ENCODE measurements around the gene LRRIQ1.

LRRIQ1 gene

DNA sequence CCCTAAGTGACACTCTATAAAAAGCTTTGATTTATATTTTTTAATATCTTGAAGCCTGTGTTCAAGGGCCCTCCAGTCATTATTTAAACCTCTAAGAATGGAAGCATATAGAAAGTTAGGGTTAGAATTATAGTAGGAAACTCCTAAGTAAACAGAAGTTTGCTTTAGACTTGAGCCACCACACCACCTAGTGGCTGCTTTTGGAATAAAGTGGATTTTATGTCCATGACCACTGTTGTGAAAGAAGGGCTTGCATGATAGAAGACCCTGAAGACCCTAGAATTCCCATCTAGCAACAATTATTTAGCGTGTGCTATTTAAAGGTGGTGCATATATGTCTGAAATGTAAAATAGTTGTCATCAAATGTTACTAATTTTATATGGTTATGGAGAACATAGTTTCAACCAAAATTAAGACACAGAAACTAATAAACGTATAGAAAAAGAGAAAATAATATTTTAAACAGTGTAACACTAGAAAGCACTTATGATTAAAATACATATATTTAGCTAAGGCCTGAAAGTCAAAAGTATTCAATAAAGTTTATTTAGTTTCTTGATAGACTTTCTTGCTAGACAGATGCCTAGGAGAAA lies 21.3 kb downstream of the LRRIQ1 start:
- no peak for DNase-seq (ENCODE audit: low read depth in 2 of 2)

GRCh38 chr12:85058339-85058738 lies 22.2 kb downstream of the LRRIQ1 start:
- no peak for DNase-seq (ENCODE audit: low read depth in 2 of 2)

DNA sequence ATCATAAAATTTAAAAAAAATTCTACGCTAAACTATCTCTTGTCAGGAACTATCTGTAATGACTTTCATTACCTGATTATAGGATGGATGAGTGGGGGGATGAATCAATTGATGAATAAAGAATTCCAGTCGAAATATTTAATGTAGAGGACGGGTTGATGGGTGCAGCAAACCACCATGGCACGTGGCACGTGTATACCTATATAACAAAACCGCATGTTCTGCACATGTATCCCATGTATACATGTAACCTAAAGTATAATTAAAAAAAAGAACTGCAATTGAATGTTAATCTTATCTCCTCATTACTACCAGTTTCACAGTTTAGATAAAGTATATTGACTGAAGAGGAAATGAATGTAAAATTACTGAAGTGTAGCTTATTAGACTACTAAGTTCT lies 23.4 kb downstream of the LRRIQ1 start:
- no peak for DNase-seq (ENCODE audit: low read depth in 2 of 2)

GRCh38 chr12:85060916-85061315 lies 24.8 kb downstream of the LRRIQ1 start:
- no peak for DNase-seq (ENCODE audit: low read depth in 2 of 2)

GRCh38 chr12:85065837-85066482 lies 29.8 kb downstream of the LRRIQ1 start:
- DNase-seq (ENCODE audit: low read depth in 2 of 2): no peak

- DNase-seq (ENCODE audit: low read depth in 2 of 2): no peak
Observed at GRCh38 chr12:85072826-85073225, 36.7 kb downstream of the LRRIQ1 start.

- no peak for DNase-seq (ENCODE audit: low read depth in 2 of 2)
Observed at GRCh38 chr12:85076688-85077430, 40.7 kb downstream of the LRRIQ1 start.

GRCh38 chr12:85085066-85085465 lies 48.9 kb downstream of the LRRIQ1 start:
- DNase-seq (ENCODE audit: low read depth in 2 of 2): no peak

GRCh38 chr12:85089792-85090191 lies 53.6 kb downstream of the LRRIQ1 start:
- DNase-seq (ENCODE audit: low read depth in 2 of 2): no peak

GRCh38 chr12:85092814-85093370 lies 56.7 kb downstream of the LRRIQ1 start:
- no peak for DNase-seq (ENCODE audit: low read depth in 2 of 2)

- DNase-seq (ENCODE audit: low read depth in 2 of 2): no peak
Observed at GRCh38 chr12:85095501-85095900, 59.4 kb downstream of the LRRIQ1 start.

DNA sequence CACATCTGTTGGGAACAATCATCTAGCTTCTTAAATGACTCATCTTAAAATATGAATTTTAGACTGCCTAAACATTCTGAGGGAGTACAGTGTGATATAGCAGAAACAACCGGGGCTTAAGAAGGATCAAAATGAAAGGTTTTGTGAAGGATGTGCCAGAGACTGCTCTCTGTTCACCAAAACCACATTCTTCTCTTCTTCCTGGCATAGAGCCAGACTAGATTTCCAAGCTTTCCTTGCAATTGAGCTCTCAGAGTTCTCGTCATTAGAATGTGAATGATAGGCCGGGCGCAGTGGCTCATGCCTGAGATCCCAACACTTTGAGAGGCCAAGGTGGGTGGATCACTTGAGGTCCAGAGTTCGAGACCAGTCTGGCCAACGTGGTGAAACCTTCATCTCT lies 94.5 kb downstream of the LRRIQ1 start:
- DNase-seq (ENCODE audit: low read depth in 2 of 2): no peak

DNA sequence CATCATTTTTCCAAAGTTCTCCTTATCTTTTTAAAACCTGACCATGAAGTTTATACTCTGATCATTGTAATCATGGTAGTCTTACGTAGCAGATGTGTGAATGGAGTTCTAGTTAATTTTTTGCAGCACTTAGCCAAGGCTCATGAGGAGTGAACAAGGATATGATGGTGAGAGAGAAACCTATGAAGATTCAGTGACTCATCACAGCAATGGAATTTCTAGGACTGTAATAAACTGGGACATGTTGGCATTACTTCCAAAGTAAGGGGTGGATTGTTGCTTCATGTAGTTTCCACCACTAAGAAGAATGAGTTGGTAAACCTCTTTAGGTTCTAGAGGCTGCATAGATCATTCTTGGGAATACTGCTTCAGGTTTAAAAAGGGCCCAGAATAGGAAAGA lies 102.7 kb downstream of the LRRIQ1 start:
- no peak for DNase-seq (ENCODE audit: low read depth in 2 of 2)

DNA sequence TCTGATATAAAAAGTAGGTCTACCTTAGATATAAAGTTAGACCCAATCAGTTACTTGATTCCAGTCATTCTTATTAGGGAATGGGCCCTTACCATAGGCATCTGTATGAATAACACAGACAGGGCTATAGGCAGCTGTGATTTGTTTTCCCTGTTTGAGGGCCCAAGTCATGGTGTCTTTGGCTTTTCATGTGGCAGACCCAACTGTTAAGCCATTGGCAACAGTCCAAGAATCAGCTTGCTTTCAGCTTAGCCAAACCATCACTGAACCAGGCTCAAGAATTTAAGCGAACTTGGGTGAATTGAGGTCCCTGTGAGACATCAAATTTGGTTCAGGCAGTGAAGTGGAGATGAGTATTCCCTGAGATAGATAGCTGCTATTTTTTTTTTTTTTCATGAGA lies 111.2 kb downstream of the LRRIQ1 start:
- no peak for DNase-seq (ENCODE audit: low read depth in 2 of 2)

DNA sequence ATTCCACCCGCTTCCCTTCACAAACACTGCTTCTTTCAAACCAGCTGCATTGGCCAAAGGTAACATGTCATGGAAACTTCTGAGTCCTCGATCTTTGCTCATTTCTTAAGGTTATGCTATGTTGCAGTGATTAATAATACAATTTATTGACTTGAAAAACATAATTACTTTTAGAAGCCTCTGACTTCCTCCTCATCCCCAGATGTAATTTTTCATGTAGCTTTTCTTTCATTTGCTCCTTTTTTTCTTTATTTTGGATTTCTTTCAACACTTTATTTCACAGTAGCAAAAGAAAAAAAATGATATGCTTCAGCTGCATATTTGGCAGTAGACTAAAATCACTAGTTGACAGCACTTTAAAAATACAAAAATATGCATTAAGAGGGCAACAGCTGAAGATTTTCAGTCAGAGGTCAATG lies 116.2 kb downstream of the LRRIQ1 start:
- no peak for DNase-seq (ENCODE audit: low read depth in 2 of 2)

DNA sequence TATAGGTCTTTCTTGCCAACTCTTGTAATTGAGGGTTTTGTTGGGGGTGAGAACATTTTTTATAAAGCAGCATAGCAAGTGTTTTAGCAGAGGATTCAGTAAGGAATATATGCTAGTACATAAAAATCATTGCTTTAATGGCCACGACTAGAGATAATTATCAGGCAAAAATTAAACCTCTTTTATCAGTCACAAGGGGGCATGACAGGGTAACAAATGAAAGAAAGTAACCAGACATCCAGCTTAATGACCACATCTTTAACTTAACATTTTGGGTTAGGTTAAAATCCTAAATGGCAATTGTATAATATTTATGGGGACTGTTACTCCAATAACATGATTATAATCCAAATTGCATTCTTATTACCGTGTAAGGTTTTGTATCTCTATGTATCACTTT lies 119.6 kb downstream of the LRRIQ1 start:
- no peak for DNase-seq (ENCODE audit: low read depth in 2 of 2)

- DNase-seq (ENCODE audit: low read depth in 2 of 2): no peak
Observed at GRCh38 chr12:85156569-85156968, 120.4 kb downstream of the LRRIQ1 start.

GRCh38 chr12:85157035-85157603 lies 121.0 kb downstream of the LRRIQ1 start:
- no peak for DNase-seq (ENCODE audit: low read depth in 2 of 2)

GRCh38 chr12:85163752-85164321 lies 127.7 kb downstream of the LRRIQ1 start:
- no peak for DNase-seq (ENCODE audit: low read depth in 2 of 2)

GRCh38 chr12:85179680-85180270 lies 143.6 kb downstream of the LRRIQ1 start:
- DNase-seq (ENCODE audit: low read depth in 2 of 2): no peak

DNA sequence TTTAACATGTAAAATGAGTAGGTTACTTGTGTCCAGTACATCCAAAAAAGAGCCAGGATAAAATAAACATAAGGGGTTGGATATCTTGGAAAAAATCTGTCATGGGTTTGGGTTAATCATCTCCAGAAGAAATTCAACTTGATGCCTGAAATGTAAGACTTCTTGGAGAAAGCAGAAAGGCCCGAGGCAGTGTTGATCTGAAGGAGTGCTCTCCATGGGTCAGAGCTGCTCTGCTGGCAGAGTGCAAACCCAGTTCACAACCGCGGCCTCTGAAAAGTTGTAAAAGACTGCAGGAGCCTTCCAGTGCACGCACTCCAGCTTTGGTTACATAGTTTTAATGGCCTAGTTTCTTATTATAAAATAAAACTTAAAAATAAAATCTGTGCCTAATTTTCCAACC lies 146.5 kb downstream of the LRRIQ1 start:
- DNase-seq (ENCODE audit: low read depth in 2 of 2): no peak

- DNase-seq (ENCODE audit: low read depth in 2 of 2): no peak
Observed at GRCh38 chr12:85183855-85184254, 147.7 kb downstream of the LRRIQ1 start.

Measured in stimulated activated CD8-positive, alpha-beta memory T cell treated with anti-CD3 and anti-CD28 coated beads, Interleukin-7, amount 100 ng/mL, for 4 hours (primary cell).